ENCODE measurements around the gene HLCS.
"Not testable (repeated sequence)": the region's sequence is repeated elsewhere in the genome, so short reads cannot be mapped to it uniquely, and the experiment has no call there.

GRCh38 chr21:36995285-36995684, 28.8 kb upstream of the HLCS start:
- not testable (repeated sequence) for TF ChIP-seq CTCF, EZH2phosphoT487 (IDR thresholded peaks at IDR 0.05; ENCODE audit: low read length)
